WTC11 (cell line): Measurements from ENCODE around the gene MRPS23. TPM values are rescaled to one million over a fixed set of nuclear protein-coding genes. Genes with fewer than 3 reads are reported as not detected.
A peak's percentile ranks its signal among the peaks of the same experiment; 100 is the strongest.

Source experiments
- ATAC-seq: fragments of 200-7000 bp; cut with Tn5 transposase; 2 replicates; pipeline ENCODE4 v1.10.0; 2021; ENCODE audit warnings: mild to moderate bottlenecking, moderate library complexity
- CTCF ChIA-PET: fragments of 300-600 bp; sonication (Branson Sonifier 250); formaldehyde crosslinking; loops from one replicate; lab custom pipeline; 2021; ENCODE audit warnings: antibody characterized with exemption; lab: Charles Lee
- POLR2A ChIA-PET: fragments of 350-600 bp; sonication (Branson Sonifier 250); formaldehyde crosslinking; loops from one replicate; lab custom pipeline; 2021; ENCODE audit warnings: antibody characterized with exemption; lab: Charles Lee
- DNase-seq: peaks from one replicate; pipeline ENCODE4 v3.0.0; 2021; ENCODE audit warnings: low spot score
- H3K27ac Mint-ChIP-seq: 2 replicates; pipeline ENCODE4 v1.8.0; 2021; ENCODE audit warnings: mixed read lengths
- H3K27me3 Mint-ChIP-seq: 2 replicates; pipeline ENCODE4 v1.8.0; 2021; ENCODE audit warnings: low read depth, mild to moderate bottlenecking, moderate library complexity, mixed read lengths
- H3K36me3 Mint-ChIP-seq: 2 replicates; pipeline ENCODE4 v1.8.0; 2021; ENCODE audit warnings: mixed read lengths
- H3K4me1 Mint-ChIP-seq: 2 replicates; pipeline ENCODE4 v1.8.0; 2022; ENCODE audit warnings: mixed read lengths
- H3K4me3 Mint-ChIP-seq: 2 replicates; pipeline ENCODE4 v1.8.0; 2021; ENCODE audit warnings: mild to moderate bottlenecking, moderate library complexity, mixed read lengths
- H3K9me3 Mint-ChIP-seq: 2 replicates; pipeline ENCODE4 v1.8.0; 2021; ENCODE audit warnings: mixed read lengths
- ATF6 ChIP-seq: sonication (generic); formaldehyde crosslinking; IDR thresholded peaks from 2 replicates; pipeline ENCODE4 v1.8.1; 2023; ENCODE audit warnings: mild to moderate bottlenecking, missing genetic modification reagents
- CDX4 ChIP-seq: fragments of 250-450 bp; sonication (Bioruptor Pico); IDR thresholded peaks from 2 replicates; pipeline ENCODE4 v1.9.0; 2021; ENCODE audit warnings: moderate library complexity, mild to moderate bottlenecking, inconsistent platforms, borderline replicate concordance
- CREB1 ChIP-seq: sonication (generic); formaldehyde crosslinking; IDR thresholded peaks from 2 replicates; pipeline ENCODE4 v1.8.0; 2023; ENCODE audit warnings: mild to moderate bottlenecking, missing genetic modification reagents
- ELF4 ChIP-seq: sonication (generic); formaldehyde crosslinking; IDR thresholded peaks from 2 replicates; pipeline ENCODE4 v1.8.1; 2022; ENCODE audit warnings: low read depth, mild to moderate bottlenecking, moderate library complexity, missing genetic modification reagents
- ESRRA ChIP-seq: sonication (generic); formaldehyde crosslinking; IDR thresholded peaks from 2 replicates; pipeline ENCODE4 v1.8.1; 2022; ENCODE audit warnings: mild to moderate bottlenecking, missing genetic modification reagents, borderline replicate concordance
- ETV6 ChIP-seq: sonication (generic); formaldehyde crosslinking; IDR thresholded peaks from 2 replicates; pipeline ENCODE4 v1.8.1; 2022; ENCODE audit warnings: mild to moderate bottlenecking, missing genetic modification reagents
- GABPB1 ChIP-seq: sonication (generic); formaldehyde crosslinking; IDR thresholded peaks from 2 replicates; pipeline ENCODE4 v1.8.1; 2023; ENCODE audit warnings: mild to moderate bottlenecking, missing genetic modification reagents
- GTF2I ChIP-seq: fragments of 250-450 bp; sonication (Bioruptor Pico); conservative IDR thresholded peaks from 2 replicates; pipeline ENCODE4 v1.4.0; 2021; ENCODE audit warnings: mild to moderate bottlenecking
- HMGA2 ChIP-seq: fragments of 250-450 bp; sonication (Bioruptor Pico); IDR thresholded peaks from 2 replicates; pipeline ENCODE4 v1.4.0; 2021; ENCODE audit warnings: mild to moderate bottlenecking, moderate library complexity
- IRF2 ChIP-seq: sonication (generic); formaldehyde crosslinking; IDR thresholded peaks from 2 replicates; pipeline ENCODE4 v1.8.0; 2022; ENCODE audit warnings: low read depth, missing genetic modification reagents, borderline replicate concordance
- KAT7 ChIP-seq: sonication (generic); formaldehyde crosslinking; IDR thresholded peaks from 2 replicates; pipeline ENCODE4 v1.8.1; 2023; ENCODE audit warnings: missing genetic modification reagents, mild to moderate bottlenecking, borderline replicate concordance
- MYBL2 ChIP-seq: sonication (generic); formaldehyde crosslinking; IDR thresholded peaks from 2 replicates; pipeline ENCODE4 v1.8.1; 2023; ENCODE audit warnings: mild to moderate bottlenecking, moderate library complexity, missing genetic modification reagents
- NFE2L1 ChIP-seq: sonication (generic); formaldehyde crosslinking; IDR thresholded peaks from 2 replicates; pipeline ENCODE4 v1.8.1; 2023; ENCODE audit warnings: missing genetic modification reagents
- NFYB ChIP-seq: sonication (generic); formaldehyde crosslinking; conservative IDR thresholded peaks from 2 replicates; pipeline ENCODE4 v1.8.0; 2022; ENCODE audit warnings: low read depth, missing genetic modification reagents
- PRDM15 ChIP-seq: sonication (generic); formaldehyde crosslinking; IDR thresholded peaks from 2 replicates; pipeline ENCODE4 v1.8.0; 2022; ENCODE audit warnings: missing genetic modification reagents
- SMAD4 ChIP-seq: sonication (generic); formaldehyde crosslinking; IDR thresholded peaks from 2 replicates; pipeline ENCODE4 v1.8.0; 2022; ENCODE audit warnings: mild to moderate bottlenecking, missing genetic modification reagents
- TEAD1 ChIP-seq: sonication (generic); formaldehyde crosslinking; IDR thresholded peaks from 2 replicates; pipeline ENCODE4 v1.8.0; 2022; ENCODE audit warnings: mild to moderate bottlenecking, missing genetic modification reagents
- USF1 ChIP-seq: sonication (generic); formaldehyde crosslinking; IDR thresholded peaks from 2 replicates; pipeline ENCODE4 v1.8.0; 2022; ENCODE audit warnings: mild to moderate bottlenecking, missing genetic modification reagents
- USF2 ChIP-seq: sonication (generic); formaldehyde crosslinking; IDR thresholded peaks from 2 replicates; pipeline ENCODE4 v1.8.1; 2023; ENCODE audit warnings: mild to moderate bottlenecking, missing genetic modification reagents, moderate library complexity
- ZBTB43 ChIP-seq: sonication (generic); formaldehyde crosslinking; IDR thresholded peaks from 2 replicates; pipeline ENCODE4 v1.8.1; 2023; ENCODE audit warnings: mild to moderate bottlenecking, missing genetic modification reagents
- ZNF219 ChIP-seq: sonication (generic); formaldehyde crosslinking; IDR thresholded peaks from 2 replicates; pipeline ENCODE4 v1.8.0; 2023; ENCODE audit warnings: missing genetic modification reagents, mild to moderate bottlenecking, borderline replicate concordance
- ZNF512 ChIP-seq: sonication (generic); formaldehyde crosslinking; IDR thresholded peaks from 2 replicates; pipeline ENCODE4 v1.8.1; 2022; ENCODE audit warnings: missing genetic modification reagents, borderline replicate concordance
- total RNA-seq: library from RNA; stranded (reverse); gene quantifications from 3 replicates; pipeline ENCODE4 v1.2.3, GENCODE V29; 2021

Gene MRPS23
- total RNA-seq, 1 experiment from 2014 or later, result 65.3 TPM

- Mint-ChIP-seq H3K27me3 (peaks cover 6% of the 10 kb centered on the region; the same call in 1 of the 2 replicates), H3K27ac (peak overlapping the region; percentile 93), H3K9me3 (no peaks in the 10 kb centered on the region), H3K36me3 (no peaks in the 10 kb centered on the region; the same call in 1 of the 2 replicates), H3K4me1 (peaks cover 67% of the 10 kb centered on the region), H3K4me3 (peak overlapping the region; percentile 45)
- CTCF ChIA-PET, result interaction anchor here (0.6 to 6.4 kb wide), 18 partner anchors 12 to 743 kb away, joined by 3 to 50 read pairs (median 4); partner anchors contain the start of genes CUEDC1 and VEZF1
- no peak for DNase-seq
- POLR2A ChIA-PET, result interaction anchor here (0.9 to 3.0 kb wide), 5 partner anchors 12 to 133 kb away, joined by 3 to 21 read pairs (median 7); partner anchors contain the start of genes SRSF1 and VEZF1
- TF ChIP-seq ZNF512 (CRISPR knock-in tag) (no peak), SMAD4 (no peak), NFYB (CRISPR knock-in tag) (no peak), IRF2 (CRISPR knock-in tag) (no peak), TEAD1 (CRISPR knock-in tag) (no peak), CREB1 (CRISPR knock-in tag) (no peak), USF2 (CRISPR knock-in tag) (no peak), GABPB1 (CRISPR knock-in tag) (no peak), MYBL2 (CRISPR knock-in tag) (no peak), CDX4 (CRISPR knock-in tag) (no peak), KAT7 (CRISPR knock-in tag) (no peak), ESRRA (no peak), ELF4 (CRISPR knock-in tag) (no peak)
- ATAC-seq, result no peak
These were observed 24.2 kb upstream of the MRPS23 start for GRCh38 chr17:57874058-57874419.

- CTCF ChIA-PET, result interaction anchor here (0.6 to 6.4 kb wide), 9 partner anchors 11 to 326 kb away, joined by 3 to 50 read pairs (median 13); partner anchors contain the start of gene CUEDC1
- Mint-ChIP-seq H3K9me3 (no peaks in the 10 kb centered on the region), H3K27ac (peak overlapping the region; percentile 93), H3K4me3 (no peak overlapping the region), H3K27me3 (peaks cover 6% of the 10 kb centered on the region; the same call in 1 of the 2 replicates), H3K4me1 (peaks cover 67% of the 10 kb centered on the region), H3K36me3 (no peaks in the 10 kb centered on the region; the same call in 1 of the 2 replicates)
- TF ChIP-seq GTF2I (no peak), SMAD4 (no peak), TEAD1 (CRISPR knock-in tag) (no peak), HMGA2 (CRISPR knock-in tag) (no peak), ATF6 (no peak), ZNF219 (CRISPR knock-in tag) (no peak), NFE2L1 (no peak), USF1 (no peak), PRDM15 (CRISPR knock-in tag) (no peak), ZBTB43 (CRISPR knock-in tag) (no peak), GABPB1 (CRISPR knock-in tag) (no peak), ETV6 (CRISPR knock-in tag) (no peak)
- no peak for ATAC-seq
- POLR2A ChIA-PET, result interaction anchor here (1.5 to 3.0 kb wide), 3 partner anchors 11 to 134 kb away, joined by 6 to 21 read pairs (median 7); partner anchors contain the start of gene SRSF1
- no peak for DNase-seq
These were observed 23.6 kb upstream of the MRPS23 start for GRCh38 chr17:57873261-57874057.
